GM21423 (cell line): ENCODE results near the gene TIRAP.

ENCODE experiments used
- ATAC-seq: cut with Tn5 transposase; IDR thresholded peaks from one replicate; pipeline ENCODE4 v1.9.1; 2021; ENCODE audit warnings: mild to moderate bottlenecking, moderate library complexity; ENCODE audit not compliant: unreplicated experiment

The TIRAP gene

GRCh38 chr11:126339073-126339862 is 56.4 kb downstream of the TIRAP start:
- ATAC-seq, result no peak

GRCh38 chr11:126339863-126340434 is 57.1 kb downstream of the TIRAP start:
- no peak for ATAC-seq

- no peak for ATAC-seq
These were observed 58.2 kb downstream of the TIRAP start for GRCh38 chr11:126340960-126341606.

GRCh38 chr11:126341760-126342161 is 58.9 kb downstream of the TIRAP start:
- ATAC-seq, result no peak

- no peak for ATAC-seq
These were observed 60.2 kb downstream of the TIRAP start for GRCh38 chr11:126343051-126343450.
